Thyroid gland (tissue), 4 donors: Measurements from ENCODE around the gene SP7. TPM values are rescaled to one million over a fixed set of nuclear protein-coding genes. Genes with fewer than 3 reads are reported as not detected.
"Not testable (repeated sequence)": the region's sequence is repeated elsewhere in the genome, so short reads cannot be mapped to it uniquely, and the experiment has no call there.

ENCODE experiments used
- DNase-seq, 2 donors: peaks; one replicate each; pipeline ENCODE4 v3.0.0-alpha.2; 2019
- H3K27ac ChIP-seq, 3 donors: fragments of 200-600 bp; sonication (generic); 1 replicate in 2 of 3; 2 replicates in 1 of 3; pipeline ENCODE4 v1.5.1; 2016 to 2019; ENCODE audit warnings: mild to moderate bottlenecking in 1 of 3, moderate library complexity in 1 of 3
- H3K27me3 ChIP-seq: fragments of 200-600 bp; sonication (generic); one replicate; pipeline ENCODE4 v1.5.1; 2019
- H3K36me3 ChIP-seq, 2 donors: fragments of 200-600 bp; sonication (generic); one replicate each; pipeline ENCODE4 v1.5.1; 2016 to 2019
- H3K4me1 ChIP-seq, 2 donors: fragments of 200-600 bp; sonication (generic); one replicate each; pipeline ENCODE4 v1.5.1; 2017 to 2019
- H3K4me3 ChIP-seq, 3 donors: fragments of 200-600 bp; sonication (generic); replicated peaks in 1 of 3; 1 replicate in 2 of 3; 2 replicates in 1 of 3; pipeline ENCODE4 v1.5.1; 2016; ENCODE audit warnings: mild to moderate bottlenecking in 1 of 3
- H3K9me3 ChIP-seq: fragments of 200-600 bp; sonication (generic); one replicate; pipeline ENCODE4 v1.5.1; 2017
- POLR2A ChIP-seq, 2 donors: fragments of 450-650 bp; IDR thresholded peaks; one replicate each; pipeline ENCODE4 v1.6.1; 2017; ENCODE audit warnings: antibody characterized with exemption in 2 of 2, mild to moderate bottlenecking in 2 of 2, moderate library complexity in 1 of 2
- WGBS, 2 donors: methylation state at CpG; one replicate each; pipeline ENCODE4 v1.1.5; 2017; 5-methylcytosine and 5-hydroxymethylcytosine counted together
- intact Hi-C: fragments of 100-400 bp; cut with DNase I; formaldehyde crosslinking; loops from one replicate; pipeline ENCODE4 v1.15.1; 2023
- total RNA-seq, 4 donors: library from RNA; depleted of rRNA; stranded (reverse); fragments of >200 nt; gene quantifications; one replicate each; pipeline ENCODE4 v1.2.3, GENCODE V29; 2016
- TF ChIP-seq, protein P1 (sequence below), 6 experiments: fragments of 200-600 bp in 3 of 6; fragments of 450-650 bp in 3 of 6; sonication (generic) in 3 of 6; IDR thresholded peaks; one replicate each; pipeline ENCODE4 v1.5.1; 2016 to 2019; ENCODE audit warnings: antibody characterized with exemption in 6 of 6, mild to moderate bottlenecking in 2 of 6, inconsistent platforms in 1 of 6, moderate library complexity in 1 of 6

The SP7 gene
- total RNA-seq, 4 donors from 2014 or later = not detected

DNA sequence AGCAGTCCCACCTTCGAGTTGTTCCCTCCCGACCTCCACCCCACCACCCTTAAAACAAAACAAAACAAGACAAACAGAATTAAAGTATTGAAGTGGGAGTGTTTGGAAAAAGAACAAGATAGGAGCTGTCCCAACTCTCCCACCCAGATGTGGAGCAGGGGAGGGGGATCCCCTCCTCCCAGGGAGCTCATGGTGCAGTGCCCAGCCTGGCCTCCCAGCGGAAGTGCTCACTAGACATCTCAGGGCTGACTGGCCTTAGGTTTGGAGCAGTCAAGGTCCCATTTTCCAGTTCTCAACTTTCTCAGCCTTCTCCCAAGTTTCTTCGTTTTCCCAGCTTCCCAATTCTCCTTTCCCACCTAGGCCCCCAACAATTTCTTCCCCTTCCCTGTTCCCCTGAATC, 2.9 kb downstream of the SP7 start:
- intact Hi-C loops = no loop called here
- DNase-seq = no peak
- H3K4me3 ChIP-seq = no peak overlapping the region
- no peaks in the 10 kb centered on the region for H3K27me3 ChIP-seq
- H3K9me3 ChIP-seq = no peaks in the 10 kb centered on the region
- no peaks in the 10 kb centered on the region for H3K4me1 ChIP-seq
- H3K27ac ChIP-seq = no peak overlapping the region
- no peak for TF ChIP-seq POLR2A (IDR thresholded peaks at IDR 0.05)
- TF ChIP-seq, protein P1, sequence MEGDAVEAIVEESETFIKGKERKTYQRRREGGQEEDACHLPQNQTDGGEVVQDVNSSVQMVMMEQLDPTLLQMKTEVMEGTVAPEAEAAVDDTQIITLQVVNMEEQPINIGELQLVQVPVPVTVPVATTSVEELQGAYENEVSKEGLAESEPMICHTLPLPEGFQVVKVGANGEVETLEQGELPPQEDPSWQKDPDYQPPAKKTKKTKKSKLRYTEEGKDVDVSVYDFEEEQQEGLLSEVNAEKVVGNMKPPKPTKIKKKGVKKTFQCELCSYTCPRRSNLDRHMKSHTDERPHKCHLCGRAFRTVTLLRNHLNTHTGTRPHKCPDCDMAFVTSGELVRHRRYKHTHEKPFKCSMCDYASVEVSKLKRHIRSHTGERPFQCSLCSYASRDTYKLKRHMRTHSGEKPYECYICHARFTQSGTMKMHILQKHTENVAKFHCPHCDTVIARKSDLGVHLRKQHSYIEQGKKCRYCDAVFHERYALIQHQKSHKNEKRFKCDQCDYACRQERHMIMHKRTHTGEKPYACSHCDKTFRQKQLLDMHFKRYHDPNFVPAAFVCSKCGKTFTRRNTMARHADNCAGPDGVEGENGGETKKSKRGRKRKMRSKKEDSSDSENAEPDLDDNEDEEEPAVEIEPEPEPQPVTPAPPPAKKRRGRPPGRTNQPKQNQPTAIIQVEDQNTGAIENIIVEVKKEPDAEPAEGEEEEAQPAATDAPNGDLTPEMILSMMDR (IDR thresholded peaks at IDR 0.05) = no peak
- H3K36me3 ChIP-seq = no peaks in the 10 kb centered on the region
- WGBS, 2 donors = 77 to 81% methylated on average over 4 of the region's 4 CpGs

- intact Hi-C loops = no loop called here
- Histone ChIP-seq H3K4me3 (no peak overlapping the region), H3K9me3 (no peaks in the 10 kb centered on the region), H3K36me3 (no peaks in the 10 kb centered on the region), H3K27ac (no peak overlapping the region), H3K4me1 (no peaks in the 10 kb centered on the region), H3K27me3 (no peaks in the 10 kb centered on the region)
- TF ChIP-seq, protein P1 (IDR thresholded peaks at IDR 0.05) = no peak
- TF ChIP-seq POLR2A (IDR thresholded peaks at IDR 0.05) = no peak
- 72 to 74% methylated on average over 13 to 15 of the region's 15 CpGs for WGBS, 2 donors
- no peak for DNase-seq
Observed at GRCh38 chr12:53332744-53333143, 3.4 kb downstream of the SP7 start.

GRCh38 chr12:53332339-53332738, 3.8 kb downstream of the SP7 start:
- H3K36me3 ChIP-seq, H3K27ac ChIP-seq, H3K9me3 ChIP-seq, DNase-seq, H3K4me1 ChIP-seq, H3K4me3 ChIP-seq, intact Hi-C loops, H3K27me3 ChIP-seq: not testable (repeated sequence)

DNA sequence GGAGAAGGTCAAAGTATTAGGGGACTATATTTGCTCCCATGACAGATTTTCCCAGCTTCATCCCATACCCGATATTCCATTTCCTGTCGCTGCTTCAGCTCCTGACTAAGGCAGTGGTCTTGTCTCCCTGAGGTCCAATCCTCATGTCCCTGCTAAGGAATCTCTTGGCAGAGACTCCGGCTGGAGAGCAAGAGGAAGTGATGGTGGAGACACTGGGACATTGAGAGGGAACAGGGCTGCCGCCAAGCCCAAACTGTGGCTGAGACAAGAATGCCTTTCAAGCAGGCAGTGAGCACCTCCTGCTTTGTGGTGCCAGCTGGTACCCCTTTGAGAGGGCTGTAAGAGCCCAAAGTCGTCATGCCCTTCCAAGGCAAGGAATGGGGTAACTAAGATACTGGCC, 5.5 kb downstream of the SP7 start:
- Histone ChIP-seq H3K4me1 (peaks cover under 1 to 5% of the 10 kb centered on the region in 2 donors), H3K36me3 (no peaks in the 10 kb centered on the region), H3K27me3 (no peaks in the 10 kb centered on the region), H3K27ac (no peak overlapping the region), H3K4me3 (no peak overlapping the region), H3K9me3 (no peaks in the 10 kb centered on the region)
- intact Hi-C loops = no loop called here
- DNase-seq = no peak
- WGBS, 2 donors = 72 to 82% methylated on average over 4 to 5 of the region's 5 CpGs
- TF ChIP-seq, protein P1 (IDR thresholded peaks at IDR 0.05) = no peak
- no peak for TF ChIP-seq POLR2A (IDR thresholded peaks at IDR 0.05)

DNA sequence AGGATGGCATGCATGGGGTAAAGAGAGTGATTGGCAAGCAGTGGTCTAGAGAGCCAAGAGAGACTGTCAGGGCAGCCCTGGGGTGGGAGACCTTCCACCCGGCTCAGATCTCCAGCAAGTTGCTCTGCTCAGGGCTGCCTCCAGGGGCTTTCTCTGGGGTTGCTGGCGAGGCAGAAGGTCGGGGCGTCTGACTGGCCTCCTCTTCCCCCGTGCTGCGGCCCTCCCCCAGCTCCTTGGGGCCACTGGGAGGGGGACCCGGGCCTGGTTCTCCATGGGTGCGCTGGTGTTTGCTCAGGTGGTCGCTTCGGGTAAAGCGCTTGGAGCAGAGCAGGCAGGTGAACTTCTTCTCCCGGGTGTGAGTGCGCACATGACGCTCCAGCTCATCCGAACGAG, 8.1 kb downstream of the SP7 start:
- Histone ChIP-seq H3K9me3 (no peaks in the 10 kb centered on the region), H3K4me1 (peaks cover 15 to 17% of the 10 kb centered on the region in 2 donors), H3K4me3 (no peak overlapping the region), H3K27ac (no peak overlapping the region), H3K36me3 (no peaks in the 10 kb centered on the region), H3K27me3 (no peaks in the 10 kb centered on the region)
- 37 to 39% methylated on average over 11 to 14 of the region's 16 CpGs for WGBS, 2 donors
- intact Hi-C loops = loop anchor here (10.0 kb wide), 2 partner anchors 97 to 177 kb away; partner anchors contain the start of genes AMHR2, NPFF and TARBP2
- TF ChIP-seq POLR2A (IDR thresholded peaks at IDR 0.05) = no peak
- TF ChIP-seq, protein P1 (IDR thresholded peaks at IDR 0.05) = no peak
- no peak for DNase-seq
